Smooth muscle cell (in vitro differentiated cells): ENCODE data around the gene ZFP36L2. TPM values are rescaled to one million over a fixed set of nuclear protein-coding genes. Genes with fewer than 3 reads are reported as not detected.

Experiments
- DNase-seq: peaks from one replicate; lab custom pipeline; 2025; ENCODE audit not compliant: unreplicated experiment; lab: John Stamatoyannopoulos, UW
- H2AFZ ChIP-seq: fragments of 200-600 bp; sonication (generic); 2 replicates; pipeline ENCODE4 v1.6.0; 2016; ENCODE audit warnings: antibody characterized with exemption, low read depth, mild to moderate bottlenecking
- H3F3A ChIP-seq: fragments of 200-600 bp; sonication (generic); 2 replicates; pipeline ENCODE4 v1.6.0; 2017; ENCODE audit warnings: antibody characterized with exemption, low read depth
- H3K27ac ChIP-seq: fragments of 200-600 bp; sonication (generic); 2 replicates; pipeline ENCODE4 v1.5.1; 2016; ENCODE audit warnings: low read depth, mild to moderate bottlenecking
- H3K27me3 ChIP-seq: fragments of 200-600 bp; sonication (generic); 2 replicates; pipeline ENCODE4 v1.6.1; 2016; ENCODE audit warnings: low read depth, mild to moderate bottlenecking
- H3K36me3 ChIP-seq: fragments of 200-600 bp; sonication (generic); 2 replicates; pipeline ENCODE4 v1.5.1; 2016; ENCODE audit warnings: low read depth
- H3K4me1 ChIP-seq: fragments of 200-600 bp; sonication (generic); 2 replicates; pipeline ENCODE4 v1.5.1; 2016; ENCODE audit warnings: low read depth
- H3K4me2 ChIP-seq: fragments of 200-600 bp; sonication (generic); 2 replicates; pipeline ENCODE4 v1.6.0; 2016; ENCODE audit warnings: mild to moderate bottlenecking
- H3K4me3 ChIP-seq: fragments of 200-600 bp; sonication (generic); 2 replicates; pipeline ENCODE4 v1.5.1; 2016; ENCODE audit warnings: mild to moderate bottlenecking
- H3K79me2 ChIP-seq: fragments of 200-600 bp; sonication (generic); 2 replicates; pipeline ENCODE4 v1.6.0; 2016; ENCODE audit warnings: low read depth, mild to moderate bottlenecking
- H3K9ac ChIP-seq: fragments of 200-600 bp; sonication (generic); 2 replicates; pipeline ENCODE4 v1.6.0; 2016; ENCODE audit warnings: low read depth
- H3K9me3 ChIP-seq: fragments of 200-600 bp; sonication (generic); replicated peaks from 2 replicates; pipeline ENCODE4 v1.5.1; 2016; ENCODE audit warnings: low read depth
- H4K20me1 ChIP-seq: fragments of 200-600 bp; sonication (generic); 2 replicates; pipeline ENCODE4 v1.6.0; 2016; ENCODE audit warnings: low read depth
- CTCF ChIP-seq: fragments of 200-600 bp; sonication (generic); IDR thresholded peaks from 2 replicates; pipeline ENCODE4 v1.5.1; 2017; ENCODE audit warnings: borderline replicate concordance, mild to moderate bottlenecking, antibody characterized with exemption; ENCODE audit not compliant: insufficient read depth, poor library complexity, severe bottlenecking
- WGBS: methylation state at CpG from one replicate; pipeline ENCODE4 v1.1.7; 2016; ENCODE audit warnings: low lambda C conversion rate; 5-methylcytosine and 5-hydroxymethylcytosine counted together
- polyA plus RNA-seq: library from polyadenylated mRNA; unstranded; fragments of >200 nt; fragmentation: Nextera tagmentation; extraction: Ambion mirVana; gene quantifications from 2 replicates; pipeline ENCODE4 v1.2.1, GENCODE V29; 2016
- total RNA-seq: library from RNA; depleted of rRNA; stranded (reverse); fragments of >200 nt; gene quantifications from 2 replicates; pipeline ENCODE4 v1.2.3, GENCODE V29; 2014

The ZFP36L2 gene
- total and polyA plus RNA-seq, 2 experiments from 2014 or later, result 7.1 to 25.8 TPM

- H3K4me3 ChIP-seq, result no peak overlapping the region
- no peaks in the 10 kb centered on the region for H3F3A ChIP-seq
- H3K36me3 ChIP-seq, result no peaks in the 10 kb centered on the region
- peak overlapping the region; percentile 56 for H3K27ac ChIP-seq
- no peaks in the 10 kb centered on the region for H3K79me2 ChIP-seq
- peak overlapping the region; percentile 58 for H3K9ac ChIP-seq
- no peaks in the 10 kb centered on the region for H3K27me3 ChIP-seq
- TF ChIP-seq CTCF, result no peak
- H3K9me3 ChIP-seq, result peaks cover 4% of the 10 kb centered on the region
- no peaks in the 10 kb centered on the region for H4K20me1 ChIP-seq
- peak; percentile 15 for DNase-seq
- WGBS, result 25% methylated on average over 18 of the region's 18 CpGs
- peak overlapping the region; percentile 64 for H2AFZ ChIP-seq
- peaks cover 23% of the 10 kb centered on the region for H3K4me1 ChIP-seq
- H3K4me2 ChIP-seq, result peak overlapping the region; percentile 52
These were observed 47.5 kb downstream of the ZFP36L2 start for GRCh38 chr2:43178602-43179542.

- H2AFZ ChIP-seq, result peak overlapping the region; percentile 64
- 39% methylated on average over 7 of the region's 7 CpGs for WGBS
- H3K27ac ChIP-seq, result peak overlapping the region; percentile 56
These were observed 48.3 kb downstream of the ZFP36L2 start for GRCh38 chr2:43178055-43178598.

GRCh38 chr2:43176449-43176848 lies 50.0 kb downstream of the ZFP36L2 start:
- Histone ChIP-seq H3K27ac (no peak overlapping the region), H3K9me3 (peaks cover 4% of the 10 kb centered on the region), H3K27me3 (no peaks in the 10 kb centered on the region), H2AFZ (no peak overlapping the region), H3K79me2 (no peaks in the 10 kb centered on the region), H3K9ac (no peak overlapping the region), H4K20me1 (no peaks in the 10 kb centered on the region), H3F3A (no peaks in the 10 kb centered on the region), H3K36me3 (no peaks in the 10 kb centered on the region), H3K4me2 (no peak overlapping the region), H3K4me3 (no peak overlapping the region), H3K4me1 (peaks cover 23% of the 10 kb centered on the region)
- WGBS, result 100% methylated on average over 1 of the region's 1 CpG
- no peak for TF ChIP-seq CTCF
- no peak for DNase-seq

More at GRCh38 chr2:43178055-43178598, 48.3 kb downstream of the ZFP36L2 start:
- no peaks in the 10 kb centered on the region for H3K27me3 ChIP-seq
- no peaks in the 10 kb centered on the region for H3K79me2 ChIP-seq
- H3K36me3 ChIP-seq, result no peaks in the 10 kb centered on the region
- no peak for TF ChIP-seq CTCF
- H3K4me2 ChIP-seq, result no peak overlapping the region
- no peak overlapping the region for H3K4me3 ChIP-seq
- no peak overlapping the region for H3K9ac ChIP-seq
- peaks cover 23% of the 10 kb centered on the region for H3K4me1 ChIP-seq
- no peak for DNase-seq
- H4K20me1 ChIP-seq, result no peaks in the 10 kb centered on the region
- no peaks in the 10 kb centered on the region for H3F3A ChIP-seq
- H3K9me3 ChIP-seq, result peaks cover 4% of the 10 kb centered on the region
